ENCODE results near the gene CLEC4F.

The CLEC4F gene

GRCh38 chr2:70816726-70817125 is 3.7 kb downstream of the CLEC4F start:
- TF ChIP-seq CTCF (IDR thresholded peaks at IDR 0.05; ENCODE audit: low read depth, low read length, poor library complexity, severe bottlenecking): no peak
- no peak for TF ChIP-seq EZH2phosphoT487 (IDR thresholded peaks at IDR 0.05; ENCODE audit: borderline replicate concordance, low read length)
- Histone ChIP-seq H3K27ac (ENCODE audit: low read depth, low read length) (no peak overlapping the region), H3K4me2 (ENCODE audit: low read length) (no peak overlapping the region), H3K4me3 (ENCODE audit: low read length) (no peak overlapping the region), H3K27me3 (ENCODE audit: control insufficient read depth, low read length) (peaks cover 15% of the 10 kb centered on the region), H3K4me1 (ENCODE audit: control insufficient read depth, low read length) (no peaks in the 10 kb centered on the region), H3K79me2 (ENCODE audit: control insufficient read depth, low read length) (no peaks in the 10 kb centered on the region), H3K36me3 (ENCODE audit: control insufficient read depth, low read length) (no peaks in the 10 kb centered on the region), H3K9me3 (ENCODE audit: control insufficient read depth, insufficient read depth, low read length) (no peaks in the 10 kb centered on the region), H4K20me1 (ENCODE audit: control insufficient read depth, insufficient read depth, low read depth, low read length) (no peaks in the 10 kb centered on the region), H3F3A (ENCODE audit: control insufficient read depth, insufficient read depth) (no peaks in the 10 kb centered on the region), H3K9me2 (replicated peaks; ENCODE audit: control insufficient read depth, low read length) (no peaks in the 10 kb centered on the region)

- Histone ChIP-seq H3F3A (ENCODE audit: control insufficient read depth, insufficient read depth) (no peaks in the 10 kb centered on the region), H3K4me1 (ENCODE audit: control insufficient read depth, low read length) (no peaks in the 10 kb centered on the region), H3K27me3 (ENCODE audit: control insufficient read depth, low read length) (no peaks in the 10 kb centered on the region)
Observed at GRCh38 chr2:70808983-70809958, 11.1 kb downstream of the CLEC4F start.

GRCh38 chr2:70807828-70808118 is 12.6 kb downstream of the CLEC4F start:
- Histone ChIP-seq H3K9me3 (ENCODE audit: control insufficient read depth, insufficient read depth, low read length) (no peaks in the 10 kb centered on the region), H3K27me3 (ENCODE audit: control insufficient read depth, low read length) (no peaks in the 10 kb centered on the region), H3K4me2 (ENCODE audit: low read length) (no peak overlapping the region), H3K36me3 (ENCODE audit: control insufficient read depth, low read length) (no peaks in the 10 kb centered on the region), H3K4me3 (ENCODE audit: low read length) (no peak overlapping the region), H3K4me1 (ENCODE audit: control insufficient read depth, low read length) (no peaks in the 10 kb centered on the region), H4K20me1 (ENCODE audit: control insufficient read depth, insufficient read depth, low read depth, low read length) (no peaks in the 10 kb centered on the region), H3F3A (ENCODE audit: control insufficient read depth, insufficient read depth) (no peaks in the 10 kb centered on the region), H3K79me2 (ENCODE audit: control insufficient read depth, low read length) (no peaks in the 10 kb centered on the region), H3K27ac (ENCODE audit: low read depth, low read length) (no peak overlapping the region), H3K9me2 (replicated peaks; ENCODE audit: control insufficient read depth, low read length) (no peaks in the 10 kb centered on the region)
- no peak for TF ChIP-seq CTCF (IDR thresholded peaks at IDR 0.05; ENCODE audit: low read depth, low read length, poor library complexity, severe bottlenecking)
- TF ChIP-seq EZH2phosphoT487 (IDR thresholded peaks at IDR 0.05; ENCODE audit: borderline replicate concordance, low read length): no peak

More at GRCh38 chr2:70808983-70809958, 11.1 kb downstream of the CLEC4F start:
- H3K9me2 ChIP-seq (replicated peaks; ENCODE audit: control insufficient read depth, low read length): no peaks in the 10 kb centered on the region
- H3K4me3 ChIP-seq (ENCODE audit: low read length): no peak overlapping the region
- no peaks in the 10 kb centered on the region for H3K79me2 ChIP-seq (ENCODE audit: control insufficient read depth, low read length)
- TF ChIP-seq EZH2phosphoT487 (IDR thresholded peaks at IDR 0.05; ENCODE audit: borderline replicate concordance, low read length) (no peak), CTCF (IDR thresholded peaks at IDR 0.05; ENCODE audit: low read depth, low read length, poor library complexity, severe bottlenecking) (no peak)
- no peaks in the 10 kb centered on the region for H3K9me3 ChIP-seq (ENCODE audit: control insufficient read depth, insufficient read depth, low read length)
- H3K4me2 ChIP-seq (ENCODE audit: low read length): no peak overlapping the region
- no peak overlapping the region for H3K27ac ChIP-seq (ENCODE audit: low read depth, low read length)
- no peaks in the 10 kb centered on the region for H3K36me3 ChIP-seq (ENCODE audit: control insufficient read depth, low read length)
- H4K20me1 ChIP-seq (ENCODE audit: control insufficient read depth, insufficient read depth, low read depth, low read length): no peaks in the 10 kb centered on the region
